Forelimb muscle (tissue), 1 donor: Measurements from ENCODE around the gene ZNF3. TPM values are rescaled to one million over a fixed set of nuclear protein-coding genes. Genes with fewer than 3 reads are reported as not detected.

Experiments
- DNase-seq: peaks from one replicate; pipeline ENCODE4 v3.0.0-alpha.2; 2013; ENCODE audit warnings: low read depth
- polyA plus RNA-seq: library from polyadenylated mRNA; unstranded; fragments of 120-200 nt; gene quantifications from one replicate; pipeline ENCODE4 v1.2.1, GENCODE V29; 2013; ENCODE audit not compliant: insufficient read length

Gene ZNF3
- polyA plus RNA-seq, 1 donor: 27.2 TPM

- no peak for DNase-seq
These were observed 7.3 kb upstream of the ZNF3 start, which contains the start of gene COPS6 for GRCh38 chr7:100088621-100089457. Gene COPS6, plus strand, starts transcription at chr7:100088969. Its CDS starts 22 bp downstream, at chr7:100088991.

DNA sequence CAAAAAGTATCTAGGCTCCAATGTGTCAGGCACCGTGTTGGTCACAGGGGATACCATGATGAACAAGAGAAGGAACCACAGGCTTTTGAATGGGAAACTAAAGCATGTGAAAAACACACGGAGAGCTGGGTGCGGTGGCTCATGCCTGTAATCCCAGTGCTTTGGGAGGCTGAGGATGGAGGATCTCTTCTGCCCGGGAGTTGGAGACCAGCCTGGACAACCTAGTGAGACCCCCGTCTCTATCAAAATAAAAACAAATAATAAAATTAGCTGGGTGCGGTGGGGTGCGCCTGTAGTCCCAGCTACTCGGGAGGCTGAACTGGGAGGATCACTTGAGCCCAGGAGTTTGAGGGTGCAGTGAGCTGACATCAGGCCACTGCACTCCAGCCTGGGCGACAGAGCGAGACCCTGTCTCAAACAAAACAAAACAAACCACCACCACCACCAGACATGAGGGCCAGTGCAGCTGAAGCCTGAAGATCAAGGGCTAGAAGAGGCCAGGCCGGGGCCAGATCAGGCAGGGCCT is 6.6 kb upstream of the ZNF3 start:
- DNase-seq: no peak

GRCh38 chr7:100087055-100087750 is 5.7 kb upstream of the ZNF3 start:
- DNase-seq: no peak

DNA sequence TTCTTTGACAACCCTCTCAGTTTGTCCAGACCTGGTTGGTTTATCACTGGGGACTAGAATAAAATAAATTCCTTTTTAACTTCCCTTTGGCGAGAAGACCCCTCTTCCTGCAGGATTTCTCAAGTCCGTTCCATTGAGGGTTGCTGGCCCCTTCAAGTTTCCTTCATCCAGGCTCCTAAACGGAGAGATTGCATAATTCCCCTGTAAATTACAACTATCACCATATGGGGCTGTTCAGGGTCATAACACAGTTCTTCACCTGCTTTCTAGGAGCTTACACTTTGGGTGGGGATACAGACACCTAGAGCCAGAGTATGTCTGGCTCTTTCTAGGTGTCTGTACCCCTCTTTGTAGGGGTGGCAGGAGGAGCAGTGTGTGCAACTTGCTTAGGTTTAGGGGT is 4.0 kb upstream of the ZNF3 start:
- no peak for DNase-seq

GRCh38 chr7:100082978-100083377 is 1.5 kb upstream of the ZNF3 start:
- DNase-seq: no peak

DNA sequence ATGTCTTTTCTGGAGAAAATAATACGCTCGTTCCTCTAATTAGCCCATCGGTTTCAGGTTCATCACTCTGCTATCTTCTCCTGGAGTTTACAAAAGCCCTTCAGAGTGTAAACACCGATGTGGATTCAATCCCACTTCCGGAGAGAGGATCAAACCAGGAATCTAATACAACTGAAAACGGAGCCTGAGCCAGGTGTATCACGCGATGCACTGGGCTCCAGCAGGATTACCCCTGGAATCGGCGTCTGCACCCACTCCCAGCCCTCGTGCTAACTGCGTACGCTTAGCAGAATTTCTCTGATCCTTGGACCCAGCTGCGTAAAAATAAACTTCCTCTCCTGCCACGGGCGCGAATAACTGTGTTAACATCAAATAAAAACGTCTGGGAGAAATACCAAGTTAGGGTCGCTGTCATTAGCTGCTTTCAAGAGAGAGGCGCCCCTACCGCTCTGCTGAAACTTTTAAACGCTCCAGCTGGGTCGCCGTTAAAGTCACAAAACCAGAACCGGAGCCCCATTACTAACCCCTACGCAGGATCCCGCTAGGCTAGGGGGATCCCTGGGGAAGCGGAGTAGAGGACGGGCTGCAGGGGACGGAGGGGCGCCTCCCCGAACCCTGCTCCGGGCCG is 502 bp downstream of the ZNF3 start:
- DNase-seq: no peak

DNA sequence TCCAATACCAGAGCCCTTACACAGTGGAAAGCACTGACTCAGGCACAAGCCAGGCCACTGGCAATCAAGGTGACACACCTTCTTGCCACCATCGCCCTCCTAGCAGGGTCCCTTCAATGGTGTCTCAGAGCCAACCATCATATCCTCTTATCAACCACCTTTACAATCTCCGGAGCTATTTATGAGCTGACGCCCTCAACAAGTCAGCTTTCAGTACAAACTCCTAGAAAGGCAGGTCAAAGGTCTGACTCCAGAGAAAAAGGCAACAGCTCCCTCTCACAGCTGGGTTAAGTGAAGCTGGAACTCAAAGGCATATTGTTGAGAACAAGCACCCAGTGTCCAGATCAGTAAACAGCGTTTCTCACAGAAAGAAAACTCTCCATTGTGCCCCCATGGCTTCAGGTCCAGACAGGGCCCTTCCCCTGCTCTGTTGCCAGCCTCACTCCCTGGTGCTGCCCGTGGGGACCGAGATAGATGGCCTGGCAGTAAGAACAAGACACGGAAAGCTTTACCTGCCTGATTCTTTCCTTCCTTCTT is 2.4 kb downstream of the ZNF3 start:
- DNase-seq: no peak

DNA sequence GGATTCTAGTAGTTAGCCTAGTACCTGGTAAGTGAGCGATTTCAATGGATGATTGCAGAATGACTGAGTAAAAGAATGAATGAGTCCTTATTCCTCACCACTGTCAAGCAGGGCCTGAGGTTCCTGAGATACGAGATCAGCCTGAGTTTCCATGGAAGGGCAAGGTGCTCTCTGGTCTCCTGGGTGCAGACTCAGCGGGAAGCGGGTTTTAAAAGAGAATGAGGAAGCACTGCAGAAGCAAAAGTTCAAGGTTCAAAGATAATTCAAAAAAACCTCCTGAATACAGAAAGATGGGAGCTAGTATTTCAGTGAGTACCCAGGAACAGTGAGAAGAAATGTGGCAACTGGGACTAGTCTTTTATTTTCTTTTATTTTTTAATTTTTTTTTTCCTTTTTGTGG is 4.3 kb downstream of the ZNF3 start:
- no peak for DNase-seq

GRCh38 chr7:100075418-100075817 is 6.1 kb downstream of the ZNF3 start:
- no peak for DNase-seq

DNA sequence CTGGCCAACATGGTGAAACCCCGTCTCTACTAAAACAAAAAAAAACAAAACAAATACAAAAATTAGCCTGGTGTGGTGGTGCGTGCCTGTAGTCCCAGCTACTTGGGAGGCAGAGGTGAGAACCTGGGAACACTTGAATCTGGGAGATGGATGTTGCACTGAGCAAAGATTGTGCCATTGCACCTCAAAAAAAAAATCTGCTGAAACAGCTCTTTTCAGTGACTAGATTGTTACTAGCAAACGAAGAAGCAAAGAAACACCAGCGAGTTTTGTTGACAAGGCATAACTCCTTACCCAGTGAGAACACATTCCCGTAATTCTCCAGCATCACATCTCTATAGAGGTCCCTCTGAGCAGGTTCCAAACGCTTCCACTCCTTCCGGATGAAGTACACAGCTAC is 6.7 kb downstream of the ZNF3 start:
- no peak for DNase-seq

DNA sequence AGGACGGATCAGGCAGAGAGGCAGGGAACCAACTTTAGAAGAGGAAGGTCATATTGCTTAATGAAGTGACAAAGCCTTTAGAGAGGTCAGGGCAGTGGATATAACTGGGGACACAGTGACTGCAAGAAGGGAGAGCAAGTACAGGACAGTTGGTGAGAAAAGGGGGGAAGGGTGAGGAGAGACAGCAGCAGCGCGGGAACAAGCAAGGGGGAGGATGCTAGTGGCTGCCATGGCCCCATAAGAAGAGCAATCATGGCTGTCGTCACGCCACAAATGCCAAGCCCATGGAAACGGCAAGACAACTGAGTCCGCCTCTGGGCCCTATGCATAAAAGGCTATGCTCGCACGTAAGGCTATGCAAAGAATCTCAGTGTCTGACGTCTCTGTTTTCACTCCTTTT is 9.1 kb downstream of the ZNF3 start:
- no peak for DNase-seq

DNA sequence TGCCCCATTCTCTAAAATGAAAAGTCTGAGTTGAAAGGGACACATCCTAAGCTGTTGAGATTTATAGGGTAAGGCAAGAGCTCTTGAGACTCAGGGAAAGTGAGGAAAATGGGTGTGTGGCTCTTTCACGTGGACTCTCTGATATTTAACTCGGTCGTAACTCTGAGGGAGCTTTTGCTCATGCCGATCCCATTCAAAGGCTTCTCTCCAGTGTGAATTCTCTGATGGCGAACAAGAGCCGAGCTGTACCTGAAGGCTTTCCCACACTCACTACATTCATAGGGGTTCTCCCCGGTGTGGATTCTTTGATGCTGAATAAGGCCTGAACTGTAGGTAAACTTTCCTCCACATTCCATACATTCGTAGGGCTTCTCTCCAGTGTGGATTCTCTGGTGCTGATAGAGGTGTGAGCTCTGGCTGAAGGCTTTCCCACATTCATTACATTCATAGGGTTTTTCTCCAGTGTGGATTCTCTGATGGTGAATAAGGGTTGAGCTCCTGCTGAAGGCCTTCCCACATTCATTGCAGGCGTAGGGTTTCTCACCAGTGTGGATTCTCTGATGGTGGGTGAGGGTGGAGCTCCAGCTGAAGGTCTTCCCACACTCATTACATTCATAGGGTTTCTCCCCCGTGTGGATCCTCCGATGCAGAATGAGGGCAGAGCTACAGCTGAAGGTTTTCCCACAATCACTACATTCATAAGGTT is 10.4 kb downstream of the ZNF3 start:
- no peak for DNase-seq

GRCh38 chr7:100069991-100070390 is 11.5 kb downstream of the ZNF3 start:
- DNase-seq: no peak

- no peak for DNase-seq
These were observed 14.6 kb downstream of the ZNF3 start for GRCh38 chr7:100066953-100067352.

- DNase-seq: no peak
These were observed 15.9 kb downstream of the ZNF3 start for GRCh38 chr7:100065452-100066186.

- DNase-seq: no peak
These were observed 17.4 kb downstream of the ZNF3 start for GRCh38 chr7:100064162-100064561.

DNA sequence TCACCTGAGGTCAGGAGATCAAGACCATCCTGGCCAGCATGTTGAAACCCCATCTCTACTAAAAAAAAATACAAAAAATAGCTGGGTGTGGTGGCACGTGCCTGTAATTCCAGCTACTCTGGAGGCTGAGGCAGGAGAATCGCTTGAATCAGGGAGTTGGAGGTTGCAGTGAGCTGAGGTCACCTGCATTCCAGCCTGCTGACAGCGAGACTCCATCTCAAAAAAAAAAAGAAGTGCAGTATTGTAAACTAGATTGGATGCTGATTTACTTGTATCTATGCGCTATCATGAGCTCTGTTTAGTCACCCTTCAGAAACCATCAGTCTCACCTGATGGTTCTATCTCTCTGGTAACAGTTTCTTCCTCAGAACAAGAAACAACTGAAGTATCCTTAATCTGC is 18.1 kb downstream of the ZNF3 start:
- DNase-seq: no peak

GRCh38 chr7:100061518-100062193 is 19.9 kb downstream of the ZNF3 start:
- DNase-seq: no peak

- DNase-seq: no peak
These were observed 22.2 kb downstream of the ZNF3 start for GRCh38 chr7:100059251-100059739.

GRCh38 chr7:100057006-100057405 is 24.5 kb downstream of the ZNF3 start:
- no peak for DNase-seq
